K562 (cell line): ENCODE results near the gene L3MBTL3. TPM values are rescaled to one million over a fixed set of nuclear protein-coding genes. Genes with fewer than 3 reads are reported as not detected.

Experiments
- ATAC-seq: fragments of 200-7000 bp; cut with Tn5 transposase; 3 replicates; pipeline ENCODE4 v1.9.1; 2020; ENCODE audit warnings: moderate library complexity
- BruUV-seq: library from RNA; stranded (reverse); fragments of 400-500 nt; replicated peaks from 2 replicates; lab custom pipeline; 2021; lab: Mats Ljungman, UMichigan
- CTCF ChIA-PET: fragments of 300-600 bp; formaldehyde crosslinking; extraction: SDS; loops from one replicate; lab custom pipeline; 2021; ENCODE audit warnings: low intra/inter-chr PET ratio; lab: Yijun Ruan, JAX
- POLR2A ChIA-PET: fragments of 300-600, 350-650 bp; sonication (Branson Sonifier 250); formaldehyde crosslinking; extraction: SDS; loops from one replicate; lab custom pipeline; 2021; ENCODE audit warnings: antibody characterized with exemption, inconsistent platforms; lab: Yijun Ruan, JAX
- DNase-seq, 4 experiments: peaks; one replicate each; pipeline versions ENCODE4 v3.0.0 to v3.0.0-alpha.2; 2011 to 2018; ENCODE audit warnings: low spot score in 3 of 4, mixed read lengths in 3 of 4; ENCODE audit errors: extremely low read depth in 1 of 4
- FAIRE-seq: peaks from 2 replicates; lab custom pipeline; 2011; peaks lifted over from hg19 to GRCh38; lab: Jason Lieb, UNC
- H2AFZ ChIP-seq: 2 replicates; pipeline ENCODE4 v1.6.0; 2011; ENCODE audit warnings: low read depth, low read length, control low read depth, inconsistent platforms
- H3K27ac ChIP-seq: fragments of 200-600 bp; 3 replicates; pipeline ENCODE4 v1.8.0; 2011; ENCODE audit warnings: low read depth, mild to moderate bottlenecking, control low read depth, inconsistent platforms, low read length, moderate library complexity, mixed read lengths; ENCODE audit errors: extremely low read depth
- H3K27me3 ChIP-seq, 2 experiments: fragments of 300-600 bp in 1 of 2; 2 replicates in 1 of 2; 3 replicates in 1 of 2; pipeline versions ENCODE4 v1.6.0 to v1.8.0; 2011; ENCODE audit warnings: inconsistent platforms in 2 of 2, low read length in 2 of 2, mild to moderate bottlenecking in 1 of 2, mixed read lengths in 1 of 2, moderate library complexity in 1 of 2; ENCODE audit not compliant: control insufficient read depth in 2 of 2, insufficient read depth in 2 of 2
- H3K36me3 ChIP-seq: fragments of 300-600 bp; 3 replicates; pipeline ENCODE4 v1.8.0; 2011; ENCODE audit warnings: mild to moderate bottlenecking, low read length, inconsistent platforms; ENCODE audit not compliant: control insufficient read depth, insufficient read depth
- H3K4me1 ChIP-seq, 2 experiments: fragments of 200-600 bp in 1 of 2; replicated peaks in 1 of 2; 2 replicates in 1 of 2; 3 replicates in 1 of 2; pipeline versions ENCODE4 v1.5.1 to v1.8.0; 2011; ENCODE audit warnings: inconsistent platforms in 2 of 2, low read length in 2 of 2, mild to moderate bottlenecking in 1 of 2, mixed read lengths in 1 of 2, moderate library complexity in 1 of 2; ENCODE audit not compliant: control insufficient read depth in 2 of 2, insufficient read depth in 2 of 2
- H3K4me2 ChIP-seq: 2 replicates; pipeline ENCODE4 v1.6.1; 2011; ENCODE audit warnings: low read length, control low read depth, inconsistent platforms, mixed read lengths; ENCODE audit not compliant: insufficient read depth
- H3K4me3 ChIP-seq: fragments of 200-600 bp; sonication (generic), shearing (Covaris generic); 2 replicates; pipeline ENCODE4 v1.5.1; 2016; ENCODE audit warnings: control low read depth, inconsistent platforms
- H3K79me2 ChIP-seq: fragments of 200-600 bp; 3 replicates; pipeline ENCODE4 v1.8.0; 2011; ENCODE audit warnings: low read length, inconsistent platforms; ENCODE audit not compliant: control insufficient read depth, insufficient read depth
- H3K9ac ChIP-seq, 2 experiments: 2 replicates each; pipeline versions ENCODE4 v1.6.0 to v1.6.1; 2011; ENCODE audit warnings: low read depth in 2 of 2, low read length in 2 of 2, control low read depth in 1 of 2, inconsistent platforms in 1 of 2, mild to moderate bottlenecking in 1 of 2, mixed read lengths in 1 of 2; ENCODE audit not compliant: insufficient read depth in 1 of 2
- H3K9me1 ChIP-seq: one replicate; pipeline ENCODE4 v1.6.0; 2011; ENCODE audit warnings: inconsistent platforms, mild to moderate bottlenecking, low read length, moderate library complexity; ENCODE audit not compliant: control insufficient read depth, insufficient read depth
- H3K9me3 ChIP-seq: replicated peaks from 2 replicates; pipeline ENCODE4 v1.5.1; 2011; ENCODE audit warnings: low read depth, low read length, inconsistent platforms; ENCODE audit not compliant: control insufficient read depth, insufficient read depth
- H4K20me1 ChIP-seq: replicated peaks from 2 replicates; pipeline ENCODE4 v1.6.1; 2011; ENCODE audit warnings: low read length, inconsistent platforms, mixed read lengths; ENCODE audit not compliant: control insufficient read depth, insufficient read depth
- DNMT1 ChIP-seq: fragments of 450-650 bp; IDR thresholded peaks from 2 replicates; pipeline ENCODE4 v1.6.1; 2016; ENCODE audit warnings: antibody characterized with exemption, mild to moderate bottlenecking
- E2F6 ChIP-seq, 2 experiments: IDR thresholded peaks; 2 replicates each; pipeline ENCODE4 v1.6.1; 2011; ENCODE audit warnings: borderline replicate concordance in 1 of 2, control low read depth in 1 of 2, low read depth in 1 of 2, low read length in 1 of 2, mild to moderate bottlenecking in 1 of 2, mixed read lengths in 1 of 2, moderate library complexity in 1 of 2; ENCODE audit not compliant: insufficient read depth in 1 of 2, insufficient read length in 1 of 2, poor library complexity in 1 of 2, severe bottlenecking in 1 of 2; ENCODE audit errors: extremely low read depth in 1 of 2
- ELF4 ChIP-seq: fragments of 450-650 bp; formaldehyde crosslinking; IDR thresholded peaks from 2 replicates; pipeline ENCODE4 v1.4.0; 2022; ENCODE audit warnings: missing genetic modification characterization
- MEIS2 ChIP-seq: fragments of 450-650 bp; IDR thresholded peaks from 2 replicates; pipeline ENCODE4 v1.6.1; 2014; ENCODE audit warnings: mild to moderate bottlenecking; ENCODE audit not compliant: partially characterized antibody
- MTF1 ChIP-seq: fragments of 250-450 bp; sonication (Bioruptor Pico); IDR thresholded peaks from 2 replicates; pipeline ENCODE4 v1.9.0; 2021; ENCODE audit warnings: moderate library complexity, mild to moderate bottlenecking, inconsistent platforms, borderline replicate concordance
- NELFE ChIP-seq: IDR thresholded peaks from 2 replicates; pipeline ENCODE4 v1.6.1; 2011; ENCODE audit warnings: mild to moderate bottlenecking; ENCODE audit not compliant: insufficient read depth, insufficient read length
- POLR2AphosphoS2 ChIP-seq: IDR thresholded peaks from 2 replicates; pipeline ENCODE4 v1.6.1; 2012; ENCODE audit warnings: low read length, improper control_type of control experiment
- STAT5A ChIP-seq: IDR thresholded peaks from 2 replicates; pipeline ENCODE4 v1.6.1; 2012; ENCODE audit warnings: low read length, inconsistent platforms, borderline replicate concordance
- TBP ChIP-seq: optimal IDR thresholded peaks from 2 replicates; pipeline ENCODE3; 2011; ENCODE audit warnings: low read depth, low read length, improper control_type of control experiment
- TCF3 ChIP-seq: sonication (generic); formaldehyde crosslinking; IDR thresholded peaks from 2 replicates; pipeline ENCODE4 v1.4.0; 2020; ENCODE audit warnings: mild to moderate bottlenecking, missing genetic modification reagents
- TEAD4 ChIP-seq, 2 experiments: sonication (generic) in 1 of 2; formaldehyde crosslinking in 1 of 2; IDR thresholded peaks; 2 replicates each; pipeline versions ENCODE4 v1.6.1 to v1.8.0; 2012 to 2022; ENCODE audit warnings: borderline replicate concordance in 1 of 2, inconsistent platforms in 1 of 2, low read length in 1 of 2, mild to moderate bottlenecking in 1 of 2, missing genetic modification reagents in 1 of 2
- ZNF384 ChIP-seq: IDR thresholded peaks from 2 replicates; pipeline ENCODE4 v1.6.1; 2012; ENCODE audit warnings: low read depth, low read length, improper control_type of control experiment
- ZNF668 ChIP-seq: fragments of 250-450 bp; sonication (Bioruptor Pico); IDR thresholded peaks from 2 replicates; pipeline ENCODE4 v1.8.0; 2022; ENCODE audit warnings: mild to moderate bottlenecking, inconsistent platforms
- ZNF785 ChIP-seq: fragments of 250-450 bp; sonication (Bioruptor Pico); IDR thresholded peaks from 2 replicates; pipeline ENCODE4 v1.4.0; 2020; ENCODE audit warnings: mild to moderate bottlenecking
- WGBS: fragments of 100-300 bp; shearing (Covaris generic); methylation state at CpG from one replicate; pipeline ENCODE4 v1.1.6; 2016; ENCODE audit warnings: low coverage, mixed read lengths; ENCODE audit not compliant: insufficient coverage; ENCODE audit errors: missing lambda C conversion rate; 5-methylcytosine and 5-hydroxymethylcytosine counted together
- in situ Hi-C: fragments of 300-500 bp; cut with MboI; formaldehyde crosslinking; loops from 4 replicates; pipeline ENCODE4 v1.15.0; 2018; ENCODE audit warnings: inconsistent platforms, mixed read lengths
- intact Hi-C: fragments of 100-400 bp; cut with micrococcal nuclease; formaldehyde crosslinking; loops from 2 replicates; pipeline ENCODE4 v1.14.2; 2022
- polyA plus RNA-seq, 8 experiments: library from polyadenylated mRNA; depleted of rRNA in 4 of 8; stranded (reverse) in 5 of 8; unstranded in 3 of 8; fragments of >200 nt; fragmentation: Nextera tagmentation in 2 of 8; fragmentation: Illumina TruSeq in 1 of 8; extraction: Ambion mirVana in 2 of 8; extraction: Trizol in 1 of 8; gene quantifications; 2 replicates each; pipeline versions ENCODE4 v1.2.1 to v1.2.3, GENCODE V29; 2011 to 2014; ENCODE audit warnings: inconsistent platforms in 1 of 8, missing spikeins in 1 of 8
- total RNA-seq, 7 experiments: library from RNA; depleted of rRNA in 6 of 7; stranded (reverse); fragments of >200 nt in 6 of 7; fragmentation: Illumina TruSeq in 2 of 7; extraction: Trizol in 2 of 7; gene quantifications; 2 replicates each; pipeline versions ENCODE4 v1.2.1 to v1.2.3, GENCODE V29; 2011 to 2021; ENCODE audit warnings: low replicate concordance in 1 of 7
- TF ChIP-seq, protein P1 (sequence below), 2 experiments: fragments of 250-450 bp in 1 of 2; fragments of 450-650 bp in 1 of 2; sonication (Bioruptor Pico) in 1 of 2; IDR thresholded peaks; 2 replicates each; pipeline versions ENCODE4 v1.6.1 to v1.8.0; 2016 to 2021; ENCODE audit warnings: mild to moderate bottlenecking in 2 of 2, moderate library complexity in 2 of 2, missing compliant biosample characterization in 1 of 2, missing genetic modification characterization in 1 of 2
- TF ChIP-seq, protein P2 (sequence below), 2 experiments: fragments of 450-650 bp in 1 of 2; sonication (generic) in 1 of 2; formaldehyde crosslinking in 1 of 2; IDR thresholded peaks in 1 of 2; conservative IDR thresholded peaks in 1 of 2; 2 replicates each; pipeline versions ENCODE4 v1.6.1 to v1.8.1; 2016 to 2023; ENCODE audit warnings: mild to moderate bottlenecking in 2 of 2, moderate library complexity in 2 of 2, inconsistent platforms in 1 of 2, missing genetic modification reagents in 1 of 2
- TF ChIP-seq, protein P3 (sequence below): sonication (generic); IDR thresholded peaks from 2 replicates; pipeline ENCODE4 v1.6.1; 2016

Gene L3MBTL3
- total and polyA plus RNA-seq, 9 of the 15 experiments (the other 6 are each of a cell fraction or from before 2014, with no cell fraction given), result 0.83 to 6.9 (median 5.4) TPM

GRCh38 chr6:130034378-130035146 lies 16.2 kb downstream of the L3MBTL3 start:
- no peak overlapping the region for H3K9ac ChIP-seq
- POLR2A ChIA-PET, result interaction anchor here (0.6 kb wide), 1 partner anchor 208 kb away, joined by 3 read pairs; no protein-coding TSS in a partner anchor
- no peak overlapping the region for H3K4me3 ChIP-seq
- H3K27me3 ChIP-seq, result no peaks in the 10 kb centered on the region
- ATAC-seq, result peak; percentile 68
- H3K79me2 ChIP-seq, result no peaks in the 10 kb centered on the region
- FAIRE-seq, result peak; percentile 67
- H3K9me1 ChIP-seq, result no peaks in the 10 kb centered on the region
- in situ Hi-C loops, result no loop called here
- H3K4me1 ChIP-seq, result peaks cover 3 to 22% of the 10 kb centered on the region in 2 experiments; a peak in 3 of 5 replicates
- peak overlapping the region; percentile 15; the same call in 1 of the 2 replicates for H3K4me2 ChIP-seq
- no peak overlapping the region for H2AFZ ChIP-seq
- intact Hi-C loops, result loop anchor here (10.0 kb wide), 1 partner anchor 810 kb away; no protein-coding TSS in a partner anchor
- H3K36me3 ChIP-seq, result no peaks in the 10 kb centered on the region
- H3K27ac ChIP-seq, result peak overlapping the region; percentile 29; the same call in 1 of the 3 replicates
- BruUV-seq, result no TSS peak
- CTCF ChIA-PET, result no interaction called here
- H4K20me1 ChIP-seq, result no peaks in the 10 kb centered on the region
- 22% methylated on average over 11 of the region's 11 CpGs for WGBS
- peak in 2 of 4 experiments; percentile 20 to 44 for DNase-seq
- no peaks in the 10 kb centered on the region for H3K9me3 ChIP-seq
- TF ChIP-seq NELFE, result no peak
- TF ChIP-seq TEAD4 (IDR thresholded peaks at IDR 0.05; ENCODE audit: low read length), result peak; percentile 35; the same call in 1 of the 2 replicates
- no peak for TF ChIP-seq TEAD4 (CRISPR knock-in tag; IDR thresholded peaks at IDR 0.05; ENCODE audit: borderline replicate concordance)
- TF ChIP-seq POLR2AphosphoS2, result no peak
- no peak for TF ChIP-seq ELF4
- TF ChIP-seq TBP, result no peak
- TF ChIP-seq MTF1 (CRISPR knock-in tag), result no peak
- no peak for TF ChIP-seq ZNF785 (CRISPR knock-in tag)
- no peak for TF ChIP-seq E2F6 (IDR thresholded peaks at IDR 0.05; ENCODE audit: borderline replicate concordance in 1 of 2, extremely low read depth in 1 of 2, insufficient read depth in 1 of 2, insufficient read length in 1 of 2, low read depth in 1 of 2, low read length in 1 of 2, poor library complexity in 1 of 2, severe bottlenecking in 1 of 2)
- peak; percentile 73; the same call in 1 of the 2 replicates for TF ChIP-seq TCF3
- TF ChIP-seq ZNF668, result no peak
- TF ChIP-seq, protein P1, sequence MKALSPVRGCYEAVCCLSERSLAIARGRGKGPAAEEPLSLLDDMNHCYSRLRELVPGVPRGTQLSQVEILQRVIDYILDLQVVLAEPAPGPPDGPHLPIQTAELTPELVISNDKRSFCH (CRISPR knock-in tag; IDR thresholded peaks at IDR 0.05), result no peak
- TF ChIP-seq, protein P1 (tag; IDR thresholded peaks at IDR 0.05), result peak; percentile 95
- TF ChIP-seq, protein P2, sequence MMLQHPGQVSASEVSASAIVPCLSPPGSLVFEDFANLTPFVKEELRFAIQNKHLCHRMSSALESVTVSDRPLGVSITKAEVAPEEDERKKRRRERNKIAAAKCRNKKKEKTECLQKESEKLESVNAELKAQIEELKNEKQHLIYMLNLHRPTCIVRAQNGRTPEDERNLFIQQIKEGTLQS (IDR thresholded peaks at IDR 0.05), result peak; percentile 70
- TF ChIP-seq, protein P2 (CRISPR knock-in tag; conservative IDR thresholded peaks at IDR 0.05), result no peak
- TF ChIP-seq STAT5A, result no peak
- TF ChIP-seq MEIS2, result peak; percentile 66
- no peak for TF ChIP-seq ZNF384
- TF ChIP-seq DNMT1, result no peak
- TF ChIP-seq, protein P3, sequence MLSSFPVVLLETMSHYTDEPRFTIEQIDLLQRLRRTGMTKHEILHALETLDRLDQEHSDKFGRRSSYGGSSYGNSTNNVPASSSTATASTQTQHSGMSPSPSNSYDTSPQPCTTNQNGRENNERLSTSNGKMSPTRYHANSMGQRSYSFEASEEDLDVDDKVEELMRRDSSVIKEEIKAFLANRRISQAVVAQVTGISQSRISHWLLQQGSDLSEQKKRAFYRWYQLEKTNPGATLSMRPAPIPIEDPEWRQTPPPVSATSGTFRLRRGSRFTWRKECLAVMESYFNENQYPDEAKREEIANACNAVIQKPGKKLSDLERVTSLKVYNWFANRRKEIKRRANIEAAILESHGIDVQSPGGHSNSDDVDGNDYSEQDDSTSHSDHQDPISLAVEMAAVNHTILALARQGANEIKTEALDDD, result peak; percentile 96
